A549 treated with Hydrocortisone at 1 μM for 4 hours (cell line): ENCODE results near the gene EIF5B. TPM values are rescaled to one million over a fixed set of nuclear protein-coding genes. Genes with fewer than 3 reads are reported as not detected.

Experiments
- total RNA-seq: library from RNA; stranded (reverse); fragments of 200-300 nt; extraction: Qiagen RNA extraction; gene quantifications from 5 replicates; pipeline ENCODE4 v1.2.3, GENCODE V29; 2022

The EIF5B gene, protein sequence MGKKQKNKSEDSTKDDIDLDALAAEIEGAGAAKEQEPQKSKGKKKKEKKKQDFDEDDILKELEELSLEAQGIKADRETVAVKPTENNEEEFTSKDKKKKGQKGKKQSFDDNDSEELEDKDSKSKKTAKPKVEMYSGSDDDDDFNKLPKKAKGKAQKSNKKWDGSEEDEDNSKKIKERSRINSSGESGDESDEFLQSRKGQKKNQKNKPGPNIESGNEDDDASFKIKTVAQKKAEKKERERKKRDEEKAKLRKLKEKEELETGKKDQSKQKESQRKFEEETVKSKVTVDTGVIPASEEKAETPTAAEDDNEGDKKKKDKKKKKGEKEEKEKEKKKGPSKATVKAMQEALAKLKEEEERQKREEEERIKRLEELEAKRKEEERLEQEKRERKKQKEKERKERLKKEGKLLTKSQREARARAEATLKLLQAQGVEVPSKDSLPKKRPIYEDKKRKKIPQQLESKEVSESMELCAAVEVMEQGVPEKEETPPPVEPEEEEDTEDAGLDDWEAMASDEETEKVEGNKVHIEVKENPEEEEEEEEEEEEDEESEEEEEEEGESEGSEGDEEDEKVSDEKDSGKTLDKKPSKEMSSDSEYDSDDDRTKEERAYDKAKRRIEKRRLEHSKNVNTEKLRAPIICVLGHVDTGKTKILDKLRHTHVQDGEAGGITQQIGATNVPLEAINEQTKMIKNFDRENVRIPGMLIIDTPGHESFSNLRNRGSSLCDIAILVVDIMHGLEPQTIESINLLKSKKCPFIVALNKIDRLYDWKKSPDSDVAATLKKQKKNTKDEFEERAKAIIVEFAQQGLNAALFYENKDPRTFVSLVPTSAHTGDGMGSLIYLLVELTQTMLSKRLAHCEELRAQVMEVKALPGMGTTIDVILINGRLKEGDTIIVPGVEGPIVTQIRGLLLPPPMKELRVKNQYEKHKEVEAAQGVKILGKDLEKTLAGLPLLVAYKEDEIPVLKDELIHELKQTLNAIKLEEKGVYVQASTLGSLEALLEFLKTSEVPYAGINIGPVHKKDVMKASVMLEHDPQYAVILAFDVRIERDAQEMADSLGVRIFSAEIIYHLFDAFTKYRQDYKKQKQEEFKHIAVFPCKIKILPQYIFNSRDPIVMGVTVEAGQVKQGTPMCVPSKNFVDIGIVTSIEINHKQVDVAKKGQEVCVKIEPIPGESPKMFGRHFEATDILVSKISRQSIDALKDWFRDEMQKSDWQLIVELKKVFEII
- 54.5 to 74.9 TPM (median 58.2 TPM) in 5 replicates for total RNA-seq

DNA sequence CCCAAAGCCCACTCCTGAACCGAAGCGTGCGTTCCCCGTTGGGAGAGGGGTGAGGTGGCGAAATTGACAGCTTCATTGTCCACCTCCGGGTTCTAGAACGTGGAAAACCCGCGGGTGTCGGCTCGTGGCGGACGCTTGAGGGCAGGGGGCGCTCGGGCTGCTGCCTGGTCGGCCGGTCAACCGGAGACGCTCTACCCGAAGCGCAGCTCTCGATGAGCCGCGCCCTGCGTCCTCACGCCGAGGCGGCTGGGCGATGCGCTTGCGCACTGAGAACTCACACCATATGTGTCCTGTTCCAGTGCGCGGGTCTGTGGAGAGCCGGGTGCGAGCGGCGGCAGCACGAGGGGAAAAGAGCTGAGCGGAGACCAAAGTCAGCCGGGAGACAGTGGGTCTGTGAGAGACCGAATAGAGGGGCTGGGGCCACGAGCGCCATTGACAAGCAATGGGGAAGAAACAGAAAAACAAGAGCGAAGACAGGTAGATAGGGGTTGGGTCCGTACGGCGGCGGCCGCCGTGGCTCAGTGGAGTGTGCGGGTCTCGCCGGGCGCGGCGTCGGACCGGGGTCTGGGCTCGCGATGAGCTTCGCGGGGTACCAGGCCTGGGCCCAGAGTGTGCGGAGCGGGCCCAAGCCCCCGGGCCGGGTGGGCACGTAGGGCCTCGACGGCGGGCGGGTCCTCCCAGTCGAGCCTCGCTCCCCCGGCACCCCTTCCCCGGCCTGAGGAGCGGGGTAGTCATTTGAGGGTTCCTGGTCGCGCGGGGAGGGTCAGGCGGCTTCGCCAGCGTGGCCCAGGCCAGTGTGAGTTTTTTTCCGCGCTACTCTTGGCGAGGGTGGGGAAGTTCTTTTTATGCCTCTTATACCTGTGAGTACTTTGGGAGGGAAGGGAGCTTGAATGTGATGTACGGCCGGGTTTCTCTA, at the start of gene EIF5B:
Gene EIF5B (plus strand): TSS at position 277 of the 916 bp plus-strand sequence. CDS start 166 bp downstream, at position 443.

DNA sequence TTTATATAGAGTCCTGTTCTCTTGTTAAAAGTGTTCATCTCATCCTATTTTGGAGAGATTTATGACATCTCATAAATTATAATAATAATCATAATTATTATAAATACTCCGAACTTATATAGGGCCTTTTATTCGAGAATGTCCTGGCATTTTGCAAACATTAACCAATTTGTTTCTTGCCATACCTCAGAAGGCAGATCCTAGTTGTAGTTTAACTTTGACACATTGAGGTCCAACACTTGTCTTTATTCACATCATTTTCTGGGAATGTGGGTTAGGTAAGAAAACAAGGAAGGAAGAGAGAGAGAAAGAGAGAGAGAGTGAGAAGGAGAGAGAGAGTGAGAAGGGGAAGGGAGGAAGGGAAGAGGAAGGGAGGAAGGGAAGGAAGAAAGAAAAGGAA, 36.1 kb upstream of the EIF5B start, which contains the start of gene LYG1:
Gene LYG1 (minus strand): TSS at position 101 of the 400 bp plus-strand sequence. CDS start 5,527 bp downstream, outside the sequence.

DNA sequence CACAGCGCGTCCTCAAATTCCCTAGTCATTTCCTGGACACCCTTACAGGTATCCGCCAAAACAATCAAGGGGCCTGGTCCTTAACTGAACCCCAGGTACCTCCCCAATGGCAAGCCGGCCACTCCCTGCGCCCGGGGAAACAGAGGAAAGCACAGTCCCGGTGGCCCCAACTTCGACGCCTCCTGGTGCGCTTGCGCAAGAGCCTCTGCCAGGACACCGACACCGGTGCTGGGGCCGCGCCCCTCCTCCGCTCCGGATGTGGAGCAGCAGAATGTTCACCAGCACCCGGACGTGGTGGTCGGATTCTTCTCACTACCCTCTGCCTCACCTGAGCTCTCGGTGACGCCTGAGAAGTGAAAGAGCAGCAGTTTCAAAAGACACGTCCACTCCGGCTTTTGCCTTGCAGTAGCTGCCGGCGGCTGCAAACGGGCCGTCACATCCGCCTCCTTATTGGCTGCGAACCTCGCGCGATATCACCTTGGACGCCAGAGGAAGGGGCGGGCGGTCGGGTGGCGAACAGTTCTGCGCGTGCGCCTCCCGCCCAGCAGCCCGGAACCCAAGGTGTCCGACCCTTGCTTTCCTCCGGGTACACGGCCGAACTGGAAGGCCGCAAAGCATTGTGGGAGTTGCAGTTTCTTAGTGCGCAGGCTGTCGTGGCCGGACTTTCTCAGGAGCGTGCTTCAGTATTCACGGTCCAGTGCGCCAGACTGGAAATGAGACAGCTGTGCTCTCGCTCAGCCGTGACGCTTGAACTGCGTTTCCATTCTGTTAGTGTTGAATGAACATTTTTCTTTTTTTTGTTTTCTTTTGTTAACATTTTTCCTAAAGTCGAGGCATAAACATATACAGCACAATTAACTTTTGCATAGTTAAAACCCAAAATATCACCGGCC, 1.0 kb upstream of the EIF5B start, which contains the start of gene TXNDC9:
Gene TXNDC9 (minus strand): TSS at position 423 of the 893 bp plus-strand sequence. CDS start 3,123 bp downstream, outside the sequence.

Other genes starting within 250 kb of the EIF5B start
- 0.45 to 0.66 TPM (median 0.48 TPM) in 5 replicates for gene C2orf15, start 195.7 kb upstream of the EIF5B start, total RNA-seq
- gene TSGA10, start 182.4 kb upstream of the EIF5B start, total RNA-seq = 3.2 to 4.2 TPM (median 4.1 TPM) in 5 replicates
- gene LIPT1, start 182.4 kb upstream of the EIF5B start, total RNA-seq = 2.8 to 4.1 TPM (median 3.4 TPM) in 5 replicates
- gene MITD1, start 156.3 kb upstream of the EIF5B start, total RNA-seq = 23.0 to 26.1 TPM (median 23.8 TPM) in 5 replicates
- 30.0 to 55.8 TPM (median 32.2 TPM) in 5 replicates for gene MRPL30, start 156.2 kb upstream of the EIF5B start, total RNA-seq
- gene LYG2, start 81.7 kb upstream of the EIF5B start, total RNA-seq = 0.18 TPM in 1 of 5 replicates, not detected in the others
- gene LYG1, start 36.2 kb upstream of the EIF5B start, total RNA-seq = 0.86 to 2.0 TPM (median 1.5 TPM) in 5 replicates
- 38.1 to 52.9 TPM (median 43.6 TPM) in 5 replicates for gene TXNDC9, start 1.1 kb upstream of the EIF5B start, total RNA-seq
- 9.3 to 12.8 TPM (median 11.9 TPM) in 5 replicates for gene REV1, start 152.6 kb downstream of the EIF5B start, total RNA-seq